Effector CD8-positive, alpha-beta T cell (primary cell): ENCODE data around the gene HAND1.

Experiments used
- DNase-seq: peaks from one replicate; lab custom pipeline; 2025; lab: John Stamatoyannopoulos, UW

Gene HAND1

DNA sequence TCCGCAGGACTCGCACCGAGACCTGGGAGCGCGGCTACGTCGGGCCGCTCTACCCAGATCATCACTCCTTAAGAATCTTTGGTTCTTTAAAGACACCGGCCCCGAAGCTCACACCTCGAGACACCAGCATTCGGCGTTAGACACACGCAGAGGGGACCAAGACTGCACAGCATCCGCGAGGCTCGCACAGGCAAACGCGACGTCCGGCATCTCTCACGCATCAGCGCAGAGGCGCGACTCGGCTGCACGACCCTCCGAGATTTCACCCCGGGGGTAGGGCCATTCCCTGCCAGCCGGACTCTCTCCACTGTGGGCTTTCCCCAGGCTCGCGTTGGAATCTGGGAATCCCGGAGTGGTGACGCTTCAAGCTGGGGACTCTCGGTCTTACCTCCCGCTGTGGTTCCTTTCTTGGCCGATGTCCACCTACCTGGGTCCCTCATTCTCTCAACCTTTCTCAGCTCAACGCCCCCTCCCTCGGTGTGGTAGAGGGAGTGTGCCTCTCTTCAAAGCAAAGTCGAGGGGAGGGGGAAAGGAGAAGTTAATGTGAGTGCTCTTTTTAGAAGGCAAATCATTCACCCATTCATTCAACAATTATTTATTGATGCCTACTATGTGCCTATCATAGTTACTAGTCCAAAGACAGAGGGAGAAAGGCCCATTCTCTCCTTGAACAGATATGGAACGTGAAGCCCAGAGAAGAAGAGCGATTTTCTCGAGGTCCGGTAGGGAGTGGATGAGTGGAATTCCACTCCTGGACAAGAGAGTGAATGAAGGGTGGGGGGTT lies 1.3 kb upstream of the HAND1 start:
- DNase-seq = no peak

DNA sequence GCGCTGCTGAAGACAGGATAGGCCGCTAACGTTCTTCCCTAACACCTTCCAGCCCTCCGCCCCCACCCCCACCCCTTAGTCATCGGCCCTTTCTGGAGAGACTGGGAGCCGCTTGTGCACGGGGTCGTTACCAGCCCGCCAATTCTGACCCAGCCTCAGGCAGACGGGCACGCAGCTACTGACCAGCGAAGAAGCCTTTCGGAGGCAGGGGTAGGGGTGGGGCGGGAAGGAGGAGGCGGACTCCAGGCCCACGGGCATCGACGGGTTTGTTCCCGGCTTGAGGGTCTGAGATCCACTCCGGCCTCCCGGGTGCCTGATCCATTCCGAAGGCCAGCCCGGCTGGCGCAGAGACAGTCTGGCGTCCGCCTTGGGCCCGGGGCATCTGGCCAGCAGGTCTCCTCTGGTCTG lies 729 bp upstream of the HAND1 start:
- no peak for DNase-seq

DNA sequence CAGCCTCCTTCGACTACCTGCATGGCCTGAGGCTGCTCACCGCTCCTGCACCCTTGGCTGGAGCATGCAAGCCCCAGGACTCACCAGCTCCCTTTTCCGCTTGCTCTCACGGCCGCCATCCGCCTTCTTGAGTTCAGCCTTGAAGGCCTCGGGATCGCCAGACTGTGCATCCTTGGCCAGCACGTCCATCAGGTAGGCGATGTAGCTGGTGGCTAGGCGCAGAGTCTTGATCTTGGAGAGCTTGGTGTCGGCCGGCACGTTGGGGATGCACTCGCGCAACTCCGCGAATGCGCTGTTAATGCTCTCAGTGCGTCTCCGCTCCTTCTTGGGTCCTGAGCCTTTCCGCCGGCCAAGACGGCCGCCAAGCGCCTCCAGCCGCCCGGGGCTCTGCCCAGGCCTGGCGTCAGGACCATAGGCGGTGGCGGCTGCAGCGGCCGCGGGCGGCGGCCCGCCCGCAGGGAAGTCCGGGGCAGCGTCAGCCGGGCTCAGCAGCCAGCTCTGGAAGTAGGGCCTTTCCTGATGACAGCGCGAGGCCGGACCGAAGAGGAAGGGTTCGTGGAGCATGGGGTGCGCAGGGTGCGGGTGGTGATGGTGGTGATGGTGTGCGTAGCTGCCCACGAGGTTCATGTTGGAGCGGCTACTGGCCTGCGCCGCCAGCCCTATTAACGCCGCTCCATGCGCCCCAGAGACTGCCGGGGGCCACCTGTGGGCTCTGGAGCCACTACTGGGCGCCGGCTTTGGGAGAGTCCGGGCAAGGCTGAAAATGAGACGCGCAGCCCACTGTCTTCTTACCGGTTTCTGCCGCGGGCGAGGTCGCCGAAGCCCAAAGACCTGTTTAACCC lies 424 bp downstream of the HAND1 start:
- DNase-seq = no peak

DNA sequence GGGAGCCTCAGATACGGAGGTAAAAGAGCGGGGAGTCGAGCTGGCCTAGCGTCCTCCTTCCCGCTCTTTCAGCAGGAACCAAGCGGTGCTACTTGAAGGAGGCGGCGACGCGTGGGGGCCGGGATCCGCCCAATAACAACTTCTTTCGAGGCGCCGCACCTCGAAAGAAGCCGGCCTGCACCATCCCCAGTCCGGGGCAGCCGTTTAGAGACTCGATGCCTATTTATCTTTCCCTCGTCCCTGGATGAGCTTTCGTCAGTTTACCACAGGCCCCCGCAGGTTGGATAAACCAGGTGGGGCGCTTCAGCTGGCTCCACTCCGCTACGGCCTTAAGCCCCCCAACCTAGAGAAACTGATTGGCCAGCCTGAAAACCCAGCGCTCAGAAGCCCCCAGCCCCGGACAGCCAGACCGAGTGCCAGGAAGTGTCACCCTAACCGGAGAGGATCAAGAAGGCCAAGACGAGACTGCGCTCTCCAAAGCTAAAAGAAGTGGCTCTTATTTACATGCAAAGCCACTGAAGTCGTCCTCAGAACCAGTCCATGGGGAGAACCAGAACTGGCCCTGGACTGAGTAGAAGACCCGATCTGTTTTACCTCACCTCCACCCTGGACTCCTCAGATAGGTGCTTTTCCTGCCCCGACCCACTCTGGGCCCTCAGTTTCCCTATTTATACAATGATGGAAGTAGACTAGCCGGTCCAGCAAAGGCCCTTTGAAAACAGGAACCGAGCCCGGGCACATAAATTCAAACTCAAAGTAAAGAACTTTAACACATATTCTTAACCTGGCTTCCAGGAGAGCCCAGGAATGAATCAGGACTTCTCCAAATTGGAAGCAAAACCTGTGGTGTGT lies 1.4 kb downstream of the HAND1 start:
- DNase-seq = no peak

DNA sequence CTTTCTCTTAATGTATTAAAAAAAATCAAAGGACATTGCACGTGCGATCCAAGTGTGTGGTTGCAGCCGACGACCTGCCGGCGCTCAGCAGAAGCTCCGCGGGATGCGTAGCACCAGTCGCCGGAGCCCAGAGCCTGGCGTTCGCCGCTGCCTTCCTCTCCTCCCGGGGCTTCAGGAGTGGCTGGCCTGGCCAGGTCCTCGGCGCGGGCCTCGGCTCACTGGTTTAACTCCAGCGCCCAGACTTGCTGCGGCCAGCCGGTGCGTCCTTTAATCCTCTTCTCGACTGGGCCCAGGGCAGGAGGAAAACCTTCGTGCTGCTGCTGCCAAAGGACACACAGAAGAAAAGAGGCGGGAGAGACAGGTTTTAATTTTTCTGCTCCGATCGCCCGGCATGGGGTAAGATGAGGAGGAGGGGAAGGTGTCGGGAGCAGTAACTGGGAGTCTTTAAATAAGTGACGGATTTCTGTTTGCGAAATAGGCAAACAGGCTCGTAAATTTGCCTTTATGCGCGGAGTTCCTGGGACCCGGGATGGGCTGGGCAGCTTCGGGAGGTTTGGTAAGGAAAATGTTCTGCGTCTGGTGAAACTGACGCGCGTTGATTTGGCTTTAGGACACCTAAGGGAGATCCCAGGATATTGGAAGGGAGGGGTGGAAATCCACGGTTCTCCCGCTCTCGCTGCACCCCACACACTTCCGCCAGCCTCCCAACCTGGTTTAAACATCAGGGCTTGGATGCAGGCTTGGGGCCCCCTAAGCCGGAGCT lies 2.3 kb downstream of the HAND1 start:
- no peak for DNase-seq

DNA sequence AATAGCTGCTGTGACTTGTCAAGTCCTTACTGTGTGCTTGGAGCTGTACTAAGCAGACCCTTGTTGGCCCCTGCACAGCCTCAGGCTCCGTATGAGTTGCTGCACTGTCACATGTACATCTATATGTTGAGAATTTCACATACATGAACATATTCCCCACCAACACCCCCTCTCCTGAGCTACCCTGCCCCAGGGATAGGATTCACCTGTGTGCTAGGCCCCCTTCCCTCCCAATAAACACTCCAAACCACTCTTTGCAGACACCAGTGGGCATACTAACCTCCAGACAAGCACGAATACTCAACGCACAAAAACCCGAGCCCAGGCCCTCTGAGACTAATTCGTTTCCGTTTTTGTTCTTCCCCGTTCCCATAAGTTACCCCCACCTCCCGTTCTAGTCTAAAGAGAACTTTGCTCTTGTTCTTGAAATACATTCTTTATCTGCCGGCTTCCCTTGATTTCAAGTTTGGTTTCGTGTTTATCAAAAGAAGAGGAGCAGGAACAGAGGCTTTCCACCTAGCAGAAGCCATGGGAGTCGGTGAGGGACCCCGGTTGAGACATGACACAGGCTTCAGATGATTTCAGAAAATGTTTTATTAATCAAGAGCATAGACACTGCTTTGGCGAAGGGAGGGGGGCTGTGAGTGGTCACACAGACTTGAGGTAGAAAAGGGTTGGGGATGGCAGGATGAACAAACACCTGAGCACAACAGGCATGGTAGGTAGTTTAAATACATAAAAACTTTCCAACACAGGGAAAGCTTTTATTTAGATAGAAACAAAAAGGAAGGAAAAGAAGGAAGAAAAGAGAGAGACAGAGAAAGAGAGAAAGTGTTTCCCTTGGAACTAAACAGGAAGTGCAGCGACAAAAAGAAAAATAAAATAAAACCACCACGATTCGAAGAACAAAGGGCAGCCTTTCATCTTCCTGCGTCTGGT lies 3.4 kb downstream of the HAND1 start:
- DNase-seq = no peak

DNA sequence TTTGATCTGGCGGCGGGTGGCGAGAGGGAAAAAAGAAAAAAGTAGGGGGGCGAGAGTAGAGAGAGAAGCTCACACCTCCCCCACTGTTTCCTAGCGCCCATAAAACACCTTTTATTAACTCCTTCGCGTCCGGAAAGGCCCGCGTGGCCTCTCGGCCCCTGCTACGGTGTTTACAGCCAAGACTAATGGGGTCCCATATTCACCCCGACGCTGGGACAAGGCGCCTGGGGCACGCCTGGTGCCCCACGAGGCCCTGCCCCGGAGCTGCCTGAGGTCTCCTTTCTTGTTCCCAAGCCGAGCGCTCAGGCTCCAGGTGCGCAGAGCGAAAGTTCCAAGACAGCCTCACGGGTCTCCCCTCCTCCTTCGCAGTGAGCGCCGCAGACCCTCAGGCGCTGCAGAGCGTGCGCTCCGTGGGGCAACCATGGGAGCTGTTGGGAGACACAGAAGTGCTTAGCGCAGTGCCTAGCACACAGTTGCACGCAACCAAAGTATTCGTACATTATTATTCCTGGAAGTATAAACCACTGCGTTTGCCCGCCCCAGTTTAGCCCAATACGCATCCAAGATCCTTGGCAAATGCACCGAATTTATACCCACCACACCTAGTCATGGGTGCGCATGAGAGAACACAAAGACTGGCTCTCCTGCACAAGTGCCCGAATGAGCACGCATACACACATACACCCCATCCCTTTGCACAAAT lies 4.3 kb downstream of the HAND1 start:
- DNase-seq = no peak

DNA sequence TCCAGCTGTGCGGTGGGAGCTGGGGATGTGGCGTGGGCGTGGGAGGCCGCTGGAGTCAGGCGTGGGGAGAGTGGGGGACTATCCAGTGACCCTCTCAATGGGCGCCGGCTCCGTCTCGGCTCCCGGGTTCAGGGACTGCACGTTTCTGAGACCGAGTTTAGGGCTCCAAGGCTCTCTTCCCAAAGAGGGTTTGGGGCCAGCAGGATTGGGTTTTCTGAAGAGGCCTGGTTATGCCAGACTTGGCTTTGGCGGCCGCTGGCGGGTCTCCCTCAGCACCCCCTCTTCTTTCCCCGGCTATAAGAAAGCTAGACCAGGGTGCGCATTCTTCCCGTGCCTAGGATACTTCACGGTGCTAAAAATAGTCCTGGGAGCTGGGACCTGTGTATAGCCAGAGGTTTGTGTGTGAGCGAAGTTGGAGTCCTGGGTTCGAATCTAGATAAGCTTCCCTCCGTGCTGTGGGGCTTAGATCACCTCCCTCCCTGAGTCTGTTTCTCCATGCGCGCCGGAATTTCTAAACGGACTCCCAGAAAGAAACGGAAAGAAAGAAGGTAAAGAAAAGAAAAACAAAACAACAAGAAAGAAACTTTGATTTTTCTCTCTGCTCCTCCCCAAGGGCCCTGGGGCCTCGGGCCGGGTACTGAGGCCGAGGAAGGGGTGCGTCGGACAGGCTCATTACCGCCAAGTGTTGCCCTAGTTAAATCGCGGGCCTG lies 5.0 kb downstream of the HAND1 start:
- DNase-seq = no peak

DNA sequence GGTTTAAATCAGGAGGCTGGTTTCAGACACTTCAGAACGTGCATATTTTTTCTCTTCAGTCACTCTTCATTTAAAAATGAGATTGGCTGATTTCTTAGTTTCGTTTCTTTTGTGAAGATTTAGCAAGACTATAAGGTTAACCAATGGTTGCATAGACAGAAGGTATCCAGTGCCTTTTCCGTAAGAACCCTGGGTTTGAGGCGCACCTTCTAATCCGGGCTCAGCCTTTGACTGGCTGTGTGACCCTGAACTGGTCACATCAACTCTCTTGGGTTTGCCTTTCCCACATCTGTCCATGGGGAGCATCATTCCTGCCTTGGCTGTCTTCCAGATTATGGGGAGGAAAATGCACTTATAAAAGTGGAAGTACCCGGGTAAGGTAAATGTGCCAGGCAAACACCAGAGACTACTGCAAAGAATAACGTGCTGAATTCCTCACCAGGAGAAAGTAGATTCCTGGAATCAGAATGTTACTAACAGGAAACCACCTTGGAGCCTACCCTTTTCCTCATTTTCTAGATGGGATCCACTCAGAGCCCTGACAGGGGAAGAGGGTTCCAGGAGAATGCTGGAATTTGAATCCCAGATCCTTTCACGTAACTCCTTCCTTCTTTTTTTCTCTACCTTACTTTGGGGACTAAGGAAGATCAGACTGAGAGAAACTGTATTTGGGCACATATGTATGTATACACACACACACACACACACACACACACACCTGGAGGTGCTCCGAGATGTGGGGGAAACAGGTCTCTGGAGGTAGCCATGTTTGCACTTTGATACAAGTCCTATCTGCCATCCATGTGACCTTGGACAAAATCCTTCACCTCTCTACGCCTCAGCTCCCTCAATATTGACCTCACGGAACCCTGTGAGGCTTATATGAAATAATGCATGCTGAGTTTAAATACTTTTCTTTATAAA lies 6.8 kb downstream of the HAND1 start:
- no peak for DNase-seq

DNA sequence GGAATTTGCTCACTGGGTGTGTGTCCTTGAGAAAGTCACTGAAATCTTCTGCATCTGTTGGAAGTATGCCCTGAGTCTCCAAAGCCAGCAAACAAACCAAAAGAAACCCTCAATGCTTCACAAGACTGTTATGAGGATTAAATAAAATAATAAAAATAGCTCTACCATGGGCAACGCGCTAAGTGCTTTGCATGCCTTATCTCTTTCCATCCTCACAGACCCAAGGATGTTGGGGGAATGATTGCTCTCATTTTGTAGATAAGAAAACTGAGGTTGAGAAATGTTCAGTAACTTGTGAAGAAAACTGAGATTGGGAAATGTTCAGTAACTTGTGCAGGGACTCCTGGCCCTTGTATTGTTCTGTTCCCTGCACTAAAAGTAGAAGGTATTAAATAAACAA lies 7.9 kb downstream of the HAND1 start:
- DNase-seq = no peak

DNA sequence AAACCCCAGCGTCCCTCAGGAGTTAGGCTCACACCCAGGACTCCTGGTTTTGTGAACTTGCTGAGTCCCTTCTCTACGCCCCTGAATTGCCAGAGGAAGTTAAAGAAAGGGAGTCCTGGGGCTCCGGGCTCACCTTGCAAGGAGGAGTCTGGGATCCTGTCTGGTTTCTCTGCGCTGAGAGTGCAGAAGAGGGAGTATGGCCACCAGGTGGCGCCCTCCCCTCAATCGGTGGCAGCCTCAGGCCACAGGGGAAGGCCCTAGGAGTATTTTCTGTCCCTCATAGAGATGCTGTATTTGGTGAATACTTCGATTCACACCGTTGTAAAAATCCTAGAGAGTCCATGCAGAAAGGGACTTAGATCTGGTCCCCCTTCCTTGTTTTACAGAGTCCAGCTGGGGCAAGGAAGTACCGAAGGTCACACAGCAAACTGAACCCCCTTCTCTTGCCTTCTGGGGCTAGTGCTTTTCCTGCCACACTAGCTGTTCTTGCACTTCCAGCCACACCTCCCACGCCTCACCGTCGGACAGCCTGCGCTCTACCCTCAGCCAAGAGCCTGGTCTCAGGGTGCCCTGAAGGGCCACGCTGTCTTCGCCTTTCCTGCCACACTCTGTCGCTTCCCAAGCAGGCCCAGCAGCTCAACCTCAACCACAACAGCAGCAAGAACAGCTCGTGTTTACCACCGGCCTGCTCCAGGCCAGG lies 10.2 kb downstream of the HAND1 start:
- peak; percentile 59 for DNase-seq

DNA sequence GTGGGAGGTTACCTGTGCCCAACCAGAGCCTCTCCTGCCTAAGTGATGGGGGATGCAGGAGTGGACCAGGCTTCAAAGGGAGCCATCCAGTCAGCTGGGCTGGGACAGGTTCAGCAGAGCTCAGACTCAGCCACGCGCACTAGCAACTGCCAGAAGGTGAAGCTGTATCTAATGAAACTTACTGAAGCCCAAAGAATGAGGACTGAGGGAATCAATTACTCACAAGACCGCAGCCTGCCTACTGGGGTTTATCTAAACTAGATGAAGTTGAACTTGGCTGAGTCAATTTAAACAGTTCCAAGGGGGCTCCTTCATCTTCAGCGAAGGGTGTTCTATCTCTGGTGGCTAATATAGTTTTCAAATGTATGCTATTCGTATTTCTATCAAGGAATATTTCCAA lies 11.4 kb downstream of the HAND1 start:
- DNase-seq = no peak

DNA sequence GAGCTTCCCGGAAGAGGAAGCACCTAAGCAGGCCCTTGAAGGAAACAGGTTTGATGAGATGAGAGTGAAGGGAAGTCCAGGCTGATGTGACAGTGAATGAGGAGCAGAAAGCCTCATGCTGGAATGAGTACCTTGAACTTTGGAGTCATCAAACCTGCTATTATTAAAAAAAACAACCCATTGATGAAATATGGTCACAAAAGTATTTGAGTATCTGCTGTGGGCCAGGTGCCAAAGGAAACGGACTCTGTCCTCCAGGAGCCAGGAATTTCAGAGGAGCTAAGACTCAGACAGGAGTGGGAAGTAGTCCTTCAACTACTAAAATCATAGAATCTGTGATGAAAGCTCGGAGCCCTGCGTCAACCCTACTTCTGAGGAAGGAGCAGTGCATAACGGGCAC lies 11.9 kb downstream of the HAND1 start:
- no peak for DNase-seq

DNA sequence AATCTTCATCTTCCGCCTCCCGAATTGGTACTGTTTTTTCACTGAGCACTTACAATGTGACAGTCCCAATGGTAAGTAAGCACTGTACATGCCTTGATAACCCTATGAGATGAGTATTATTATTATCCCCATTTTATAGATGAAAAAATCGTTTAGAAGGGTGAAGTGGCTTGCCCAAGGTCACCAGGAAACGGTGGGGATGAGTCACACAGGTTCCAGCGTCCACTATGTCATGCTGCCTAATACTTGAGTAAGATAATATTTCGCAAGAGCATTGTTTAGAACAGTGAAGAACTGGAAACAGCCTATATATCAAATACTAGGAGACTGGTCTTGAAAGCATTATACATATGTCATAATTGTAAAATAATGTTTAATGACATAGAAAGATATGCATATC lies 12.9 kb downstream of the HAND1 start:
- no peak for DNase-seq

DNA sequence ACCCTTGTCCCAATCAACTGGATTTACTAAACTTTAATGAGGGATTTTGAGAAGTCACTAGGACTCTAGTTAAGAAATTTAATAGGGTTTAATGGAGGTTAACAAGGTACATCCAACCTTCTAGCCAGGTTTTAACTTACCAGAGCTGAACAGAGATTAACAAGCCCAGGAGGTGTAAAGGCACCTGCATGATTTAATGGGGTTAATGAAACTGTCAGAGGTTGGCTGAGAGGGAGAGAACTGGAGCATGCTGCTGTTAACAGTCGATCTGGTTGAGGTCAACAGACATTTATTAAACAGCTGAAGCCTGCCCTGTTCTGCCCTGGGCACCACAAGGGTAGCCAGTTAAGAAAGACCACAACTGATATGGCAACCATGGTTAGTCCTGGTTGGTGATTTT lies 13.6 kb downstream of the HAND1 start:
- no peak for DNase-seq

DNA sequence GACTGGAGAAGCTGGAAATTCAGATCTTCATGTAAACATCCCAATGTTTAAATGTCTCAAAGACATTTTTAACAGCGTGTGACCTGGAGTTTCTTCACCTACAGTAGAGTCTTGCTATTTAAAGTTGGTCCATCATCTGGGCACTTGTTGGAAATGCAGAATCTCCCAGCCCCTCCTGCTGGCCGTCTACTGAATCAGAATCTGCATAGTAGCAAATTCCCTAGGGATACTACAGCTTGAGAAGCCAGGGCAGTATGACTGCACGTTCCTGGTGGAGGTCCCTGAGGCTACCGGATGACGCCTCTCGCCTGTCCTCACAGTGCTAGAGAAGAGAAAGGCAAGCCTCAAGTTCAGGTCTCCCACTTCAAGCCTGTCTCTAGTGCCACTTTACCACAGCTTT lies 16.5 kb downstream of the HAND1 start:
- no peak for DNase-seq

DNA sequence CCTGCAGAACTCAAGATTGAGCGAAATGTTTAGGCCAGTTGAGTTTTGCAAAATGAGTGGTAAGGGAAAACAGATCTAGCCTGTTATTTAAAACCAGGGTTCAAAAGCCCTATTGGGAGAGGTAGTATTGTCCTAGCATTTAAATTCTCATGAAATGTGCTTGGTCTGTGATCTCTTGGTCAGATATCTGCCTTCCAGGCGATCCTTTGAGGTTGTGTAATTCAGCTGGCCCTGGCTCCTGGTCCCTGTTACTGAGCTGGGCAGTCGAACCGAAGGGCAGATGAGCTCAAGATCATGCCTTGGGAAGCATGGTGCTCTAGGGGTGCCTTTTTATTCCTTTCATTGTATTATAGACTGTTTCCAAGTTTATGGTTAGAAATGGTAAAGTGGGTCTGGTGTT lies 17.9 kb downstream of the HAND1 start:
- DNase-seq = no peak

DNA sequence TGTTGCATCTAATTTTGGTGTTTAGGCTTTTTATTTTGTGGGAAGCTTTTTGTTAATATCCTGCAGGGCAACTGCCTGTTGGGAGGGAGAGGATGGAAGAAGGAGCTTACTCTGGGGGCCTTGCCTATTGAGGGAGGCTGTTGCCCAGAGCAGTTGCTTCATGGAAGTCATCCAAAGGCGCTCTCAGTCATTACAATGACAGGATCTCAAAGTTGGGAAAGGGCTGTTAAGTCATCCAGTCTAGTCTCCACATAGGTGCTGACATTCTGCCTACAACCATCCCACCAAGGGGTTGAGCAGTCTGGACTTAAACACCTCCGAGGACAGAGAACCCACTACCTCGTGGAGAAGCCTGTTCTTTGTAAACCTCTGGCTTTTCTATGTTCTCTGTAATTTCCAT lies 19.0 kb downstream of the HAND1 start:
- DNase-seq = no peak
